ENCODE data around the gene PAK5.

GRCh38 chr20:9503526-9504245 lies 335.2 kb downstream of the PAK5 start:
- no peak for TF ChIP-seq CTCF (IDR thresholded peaks at IDR 0.05)
- no peak for TF ChIP-seq POLR2A (IDR thresholded peaks at IDR 0.05)

Data from esophagus squamous epithelium (tissue), 4 donors.